Measurements from ENCODE around the gene CLOCK. TPM values are rescaled to one million over a fixed set of nuclear protein-coding genes. Genes with fewer than 3 reads are reported as not detected.

The CLOCK gene
- total and polyA plus RNA-seq, 10 of the 15 experiments (the other 5 are each of a cell fraction or from before 2014, with no cell fraction given), result 2.8 to 11.7 (median 10.4) TPM

- Histone ChIP-seq H3K27ac (ENCODE audit: control insufficient read depth, insufficient read depth) (no peak overlapping the region), H3K4me1 (ENCODE audit: control insufficient read depth, insufficient read depth, low read length) (no peaks in the 10 kb centered on the region), H2AFZ (ENCODE audit: control insufficient read depth, low read depth, low read length) (no peak overlapping the region), H3K36me3 (ENCODE audit: control insufficient read depth in 2 of 2, insufficient read depth in 2 of 2, low read length in 1 of 2) (no peaks in the 10 kb centered on the region), H3K9me3 (replicated peaks; ENCODE audit: control insufficient read depth, insufficient read depth, low read length) (no peaks in the 10 kb centered on the region; the same call in 2 of the 3 replicates), H4K20me1 (ENCODE audit: control insufficient read depth, insufficient read depth) (no peaks in the 10 kb centered on the region), H3K79me2 (ENCODE audit: control insufficient read depth, insufficient read depth, low read length) (no peaks in the 10 kb centered on the region), H3K4me3 (no peak overlapping the region), H3K9ac (ENCODE audit: control insufficient read depth, insufficient read depth, low read length) (no peak overlapping the region), H3K4me2 (ENCODE audit: control insufficient read depth, insufficient read depth) (no peak overlapping the region), H3K27me3 (replicated peaks in 1 of 2; ENCODE audit: control insufficient read depth in 2 of 2, insufficient read depth in 2 of 2, low read length in 1 of 2) (no peaks in the 10 kb centered on the region)
- ATAC-seq (no peak), DNase-seq (ENCODE audit: low read depth, low spot score) (no peak), FAIRE-seq (no peak)
- ChIA-PET POLR2A (no interaction called here), SMC1A (ENCODE audit: uncharacterized antibody, unreplicated experiment) (interaction anchor here (0.9 kb wide), 1 partner anchor 153 kb away, joined by 3 read pairs; no protein-coding TSS in a partner anchor), CTCF (no interaction called here), RAD21 (ENCODE audit: unreplicated experiment) (no interaction called here)
- no TSS peak for BruUV-seq (replicated peaks)
- intact Hi-C loops (cut with micrococcal nuclease; ENCODE audit: unreplicated experiment), result no loop called here
- in situ Hi-C loops (cut with MboI), result no loop called here
- TF ChIP-seq PKNOX1 (IDR thresholded peaks at IDR 0.05) (no peak), SMC3 (IDR thresholded peaks at IDR 0.05; ENCODE audit: borderline replicate concordance, low read length) (no peak), POU2F2 (IDR thresholded peaks at IDR 0.05; ENCODE audit: borderline replicate concordance, low read depth, low read length) (no peak), ATF2 (IDR thresholded peaks at IDR 0.05; ENCODE audit: low read length) (no peak), EP300 (IDR thresholded peaks at IDR 0.05; ENCODE audit: borderline replicate concordance in 1 of 2, control insufficient read depth in 1 of 2, low read depth in 2 of 2, low read length in 2 of 2) (no peak), BHLHE40 (IDR thresholded peaks at IDR 0.05; ENCODE audit: borderline replicate concordance in 1 of 2, low read depth in 2 of 2, low read length in 1 of 2) (no peak), ELK1 (IDR thresholded peaks at IDR 0.05; ENCODE audit: low read depth, low read length) (no peak), SUPT20H (IDR thresholded peaks at IDR 0.05; ENCODE audit: borderline replicate concordance, control insufficient read depth, low read depth, low read length) (no peak), SKIL (IDR thresholded peaks at IDR 0.05; ENCODE audit: low read depth, poor library complexity, severe bottlenecking) (no peak), IRF3 (IDR thresholded peaks at IDR 0.05) (no peak), FOXK2 (IDR thresholded peaks at IDR 0.05) (no peak), PAX8 (IDR thresholded peaks at IDR 0.05) (no peak), GABPA (IDR thresholded peaks at IDR 0.05; ENCODE audit: low read depth) (no peak), HCFC1 (IDR thresholded peaks at IDR 0.05; ENCODE audit: low read length) (no peak), EZH2 (IDR thresholded peaks at IDR 0.05; ENCODE audit: borderline replicate concordance, control insufficient read depth, low read depth, low read length) (no peak), RFX5 (IDR thresholded peaks at IDR 0.05; ENCODE audit: low read depth, low read length) (no peak), CEBPB (IDR thresholded peaks at IDR 0.05; ENCODE audit: borderline replicate concordance in 1 of 2, low read depth in 2 of 2, low read length in 2 of 2) (no peak)
These were observed 31.8 kb upstream of the CLOCK start for GRCh38 chr4:55578341-55579010.
